GM19043 (cell line): Measurements from ENCODE around the gene TSPAN15.

Experiments
- ATAC-seq: cut with Tn5 transposase; IDR thresholded peaks from one replicate; pipeline ENCODE4 v1.9.1; 2021; ENCODE audit warnings: low read depth; ENCODE audit not compliant: unreplicated experiment

TSPAN15 gene

DNA sequence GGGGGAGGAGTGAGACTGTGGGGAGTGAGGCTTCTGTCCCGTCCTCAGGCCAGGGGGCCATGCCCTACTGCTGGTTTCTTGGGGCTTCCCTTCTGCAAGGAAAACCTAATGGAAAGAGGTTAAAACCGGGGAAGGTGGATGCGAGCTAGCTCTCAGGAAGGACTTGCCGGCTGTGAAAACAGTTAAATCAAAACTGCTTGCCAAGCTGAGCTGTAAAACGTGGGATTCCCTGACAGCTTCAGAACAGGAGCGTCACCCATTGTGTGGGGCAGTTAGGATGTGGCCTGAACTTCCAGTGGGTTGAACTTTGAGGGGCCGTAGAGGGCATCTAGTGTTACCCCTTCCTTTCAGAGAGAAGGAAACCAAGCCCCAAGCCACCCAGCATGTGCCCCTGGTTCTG, 13.1 kb downstream of the TSPAN15 start:
- ATAC-seq = no peak

- ATAC-seq = no peak
These were observed 13.6 kb downstream of the TSPAN15 start for GRCh38 chr10:69464801-69465401.

DNA sequence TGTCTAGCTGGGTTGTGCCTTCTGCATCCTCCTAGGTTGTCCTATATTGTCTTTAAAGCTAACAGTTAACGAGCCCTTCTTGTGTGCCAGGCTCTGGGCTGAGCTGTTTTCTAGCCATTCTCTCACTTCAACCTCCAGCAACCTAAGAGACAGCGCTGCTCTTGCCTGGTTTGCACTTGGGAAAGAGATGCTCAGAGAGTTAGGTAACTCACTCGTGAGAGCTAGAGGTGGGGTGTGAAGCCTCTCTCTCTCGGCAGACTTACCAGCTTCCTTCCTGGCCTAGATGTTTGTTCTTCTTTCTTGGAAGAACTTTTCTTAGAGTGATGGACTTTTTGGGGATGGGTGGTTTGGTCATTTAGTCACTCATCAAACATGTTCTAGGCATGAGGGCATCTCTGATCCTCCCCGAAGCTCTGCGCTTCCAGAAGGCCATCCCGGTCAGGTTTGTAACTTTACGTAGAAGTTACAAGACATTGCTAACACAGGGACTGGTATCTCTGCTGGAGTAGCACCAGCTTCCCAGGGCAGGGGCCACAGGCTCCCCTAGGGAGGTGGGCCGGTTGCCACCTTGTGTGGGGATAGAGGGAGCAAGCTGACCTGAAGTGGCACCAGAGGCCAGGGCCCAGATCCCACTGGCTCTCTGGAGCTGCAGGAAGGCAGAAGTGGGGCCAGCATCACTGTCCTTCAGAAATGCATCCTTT, 14.3 kb downstream of the TSPAN15 start:
- ATAC-seq = no peak

DNA sequence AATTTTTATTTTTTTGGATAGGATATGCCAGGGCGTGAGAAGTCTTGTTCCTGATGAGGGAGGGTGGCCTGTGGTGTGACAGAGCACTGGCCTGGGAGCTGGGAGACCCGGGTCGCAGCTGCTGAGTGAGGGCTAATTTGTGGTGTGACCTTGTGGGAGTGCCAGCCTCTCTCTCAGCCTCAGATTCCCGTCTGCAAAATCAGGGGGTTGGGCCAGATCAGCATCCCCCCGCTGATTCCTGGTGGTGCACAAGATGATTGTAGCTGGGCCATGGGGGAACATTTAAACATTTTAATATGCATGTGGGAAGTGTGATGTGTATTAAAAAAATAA, 14.9 kb downstream of the TSPAN15 start:
- no peak for ATAC-seq

DNA sequence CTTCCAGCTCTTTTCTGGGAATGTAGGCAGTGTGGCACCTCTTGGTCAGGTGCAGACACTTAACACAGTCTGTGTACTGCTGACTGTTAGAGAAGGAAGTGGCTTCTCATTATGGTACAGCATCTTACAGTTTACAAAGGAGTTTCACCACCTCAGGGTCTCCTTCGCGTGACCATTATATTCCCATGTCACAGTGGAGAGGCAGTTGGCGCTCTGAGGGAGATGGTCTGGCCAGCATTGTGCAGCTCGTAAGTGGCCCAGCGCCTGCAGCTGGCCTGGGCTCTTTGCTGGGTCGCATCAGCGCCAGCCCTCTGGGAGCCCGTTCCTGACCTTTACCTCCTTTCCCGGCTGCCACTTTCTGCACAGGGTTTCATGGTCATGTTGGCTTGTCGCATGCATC, 15.4 kb downstream of the TSPAN15 start:
- no peak for ATAC-seq

GRCh38 chr10:69467928-69468750, 16.9 kb downstream of the TSPAN15 start:
- ATAC-seq = no peak

DNA sequence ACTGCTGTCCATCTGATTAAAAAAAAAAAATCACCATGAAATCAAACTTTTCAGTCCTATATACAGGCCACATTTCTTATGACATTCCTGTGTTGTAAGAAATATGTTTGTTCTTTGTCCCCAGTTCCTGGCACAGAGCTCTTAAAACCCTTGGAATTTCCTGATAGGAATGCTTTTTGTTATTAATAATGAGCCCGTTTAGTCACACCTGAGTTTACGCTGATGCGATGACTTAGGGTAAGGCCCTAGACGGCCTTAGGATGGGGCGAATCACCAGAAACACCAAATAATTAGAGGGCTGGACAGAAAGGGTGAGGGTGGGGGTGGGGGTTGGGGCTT, 17.5 kb downstream of the TSPAN15 start:
- no peak for ATAC-seq

DNA sequence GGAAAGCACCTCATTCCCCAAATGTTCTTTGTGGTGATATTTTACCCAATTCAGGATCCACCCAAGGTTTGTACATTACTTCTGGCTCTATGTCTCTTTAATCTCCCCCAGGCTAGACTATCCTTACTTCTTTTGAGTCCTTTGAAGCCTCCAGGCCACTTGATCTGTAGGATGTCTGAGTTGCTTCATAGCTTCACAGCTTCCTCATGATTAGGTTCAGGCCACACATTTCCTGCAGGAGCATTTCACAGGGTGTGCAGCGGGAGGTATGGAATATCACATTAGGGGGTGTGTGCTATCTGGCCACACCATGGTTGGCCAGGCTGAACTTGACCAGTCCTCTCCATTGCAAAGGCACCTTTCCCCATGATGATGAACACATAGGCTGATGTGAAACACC, 18.7 kb downstream of the TSPAN15 start:
- no peak for ATAC-seq

GRCh38 chr10:69470463-69471384, 19.5 kb downstream of the TSPAN15 start:
- ATAC-seq = no peak

GRCh38 chr10:69472142-69472541, 20.9 kb downstream of the TSPAN15 start:
- ATAC-seq = no peak

DNA sequence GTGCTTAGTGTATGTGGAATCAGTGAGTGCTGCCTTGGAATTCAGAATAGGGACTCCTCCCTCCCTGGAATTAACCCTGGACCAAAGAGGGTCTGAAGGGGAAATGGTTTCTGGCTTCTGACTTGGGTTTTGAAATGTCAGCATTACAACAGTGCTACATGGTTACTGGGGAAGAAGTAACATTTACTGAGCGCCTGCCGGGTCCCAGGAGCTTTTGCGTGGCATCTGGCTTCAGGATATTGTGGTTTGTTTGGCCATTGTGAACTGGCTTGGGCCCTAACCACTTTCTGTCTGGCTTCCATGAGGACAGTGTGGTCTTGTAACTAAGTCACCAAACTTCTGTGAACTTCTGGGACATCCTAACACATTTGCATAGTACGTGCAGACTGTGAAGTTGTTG, 21.3 kb downstream of the TSPAN15 start:
- ATAC-seq = no peak

GRCh38 chr10:69473304-69473990, 22.2 kb downstream of the TSPAN15 start:
- ATAC-seq = no peak

GRCh38 chr10:69474742-69475432, 23.6 kb downstream of the TSPAN15 start:
- no peak for ATAC-seq

DNA sequence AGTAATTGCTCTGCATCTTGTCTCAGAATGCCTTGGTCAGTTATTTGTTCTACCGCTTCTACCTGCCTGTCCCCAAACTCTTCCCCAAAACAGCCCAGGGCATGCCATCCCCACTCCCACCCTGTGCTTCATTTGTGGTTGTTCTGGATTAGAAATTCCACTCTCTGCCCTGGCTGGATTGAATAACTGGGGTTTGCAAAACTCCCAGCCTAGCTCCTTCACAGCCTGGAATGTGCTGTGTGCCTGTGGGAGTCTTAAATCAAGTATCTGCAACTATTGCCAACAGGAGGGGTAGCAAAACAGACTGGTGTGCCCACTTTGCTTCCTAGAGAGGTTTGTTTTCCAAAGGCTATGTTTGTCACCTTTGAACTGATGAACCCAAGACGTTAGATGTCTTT, 24.2 kb downstream of the TSPAN15 start:
- no peak for ATAC-seq

GRCh38 chr10:69477968-69478597, 26.8 kb downstream of the TSPAN15 start:
- ATAC-seq = no peak

DNA sequence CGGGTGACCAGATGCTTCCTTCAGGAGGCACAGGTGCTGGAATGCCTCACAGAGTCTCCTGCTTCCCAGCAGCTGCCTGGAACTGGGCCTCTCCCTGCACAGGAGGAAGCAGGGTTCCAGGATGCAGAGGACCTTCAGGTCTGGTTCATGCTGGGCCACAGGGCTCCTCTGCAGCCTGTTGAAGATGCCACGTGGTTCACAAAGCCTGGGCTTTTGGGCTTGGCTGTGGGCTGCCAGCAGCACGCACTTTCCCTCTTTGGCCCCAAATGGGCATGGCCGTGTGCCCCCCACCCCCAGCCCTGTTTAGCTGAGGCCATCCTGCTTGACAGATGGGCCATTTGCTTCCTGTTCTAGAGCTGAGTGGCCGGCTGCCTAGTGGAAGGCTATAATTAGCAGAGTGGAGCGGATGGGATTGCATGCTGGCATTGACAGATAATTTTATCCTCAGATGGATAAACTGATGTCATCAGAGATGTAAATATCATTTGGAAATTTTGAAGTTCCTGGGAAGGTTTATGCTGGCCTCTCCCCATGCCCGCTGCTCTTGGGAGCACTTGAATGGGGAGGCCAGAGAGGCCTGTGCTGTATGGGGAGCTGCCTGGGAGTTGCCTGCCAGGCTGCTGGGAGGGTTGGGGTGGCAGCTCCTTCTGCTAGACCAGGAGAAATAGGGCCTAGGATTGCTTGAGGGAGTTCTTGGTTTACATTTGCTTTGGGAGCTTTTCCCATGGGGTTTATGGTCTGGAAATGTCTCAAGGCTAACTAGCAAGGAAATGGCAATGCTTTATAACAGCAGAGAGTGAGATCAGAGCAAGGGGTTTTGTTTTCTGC, 28.2 kb downstream of the TSPAN15 start:
- ATAC-seq = no peak

- ATAC-seq = no peak
These were observed 28.8 kb downstream of the TSPAN15 start for GRCh38 chr10:69480068-69480412.

- no peak for ATAC-seq
These were observed 30.0 kb downstream of the TSPAN15 start for GRCh38 chr10:69481305-69481704.
